ENCODE results near the gene TMEM150B. TPM values are rescaled to one million over a fixed set of nuclear protein-coding genes. Genes with fewer than 3 reads are reported as not detected.

TMEM150B gene
- total and polyA plus RNA-seq, 2 donors (not counting 1 experiment from before 2014, with no cell fraction given): 1.4 TPM; not detected in 1

DNA sequence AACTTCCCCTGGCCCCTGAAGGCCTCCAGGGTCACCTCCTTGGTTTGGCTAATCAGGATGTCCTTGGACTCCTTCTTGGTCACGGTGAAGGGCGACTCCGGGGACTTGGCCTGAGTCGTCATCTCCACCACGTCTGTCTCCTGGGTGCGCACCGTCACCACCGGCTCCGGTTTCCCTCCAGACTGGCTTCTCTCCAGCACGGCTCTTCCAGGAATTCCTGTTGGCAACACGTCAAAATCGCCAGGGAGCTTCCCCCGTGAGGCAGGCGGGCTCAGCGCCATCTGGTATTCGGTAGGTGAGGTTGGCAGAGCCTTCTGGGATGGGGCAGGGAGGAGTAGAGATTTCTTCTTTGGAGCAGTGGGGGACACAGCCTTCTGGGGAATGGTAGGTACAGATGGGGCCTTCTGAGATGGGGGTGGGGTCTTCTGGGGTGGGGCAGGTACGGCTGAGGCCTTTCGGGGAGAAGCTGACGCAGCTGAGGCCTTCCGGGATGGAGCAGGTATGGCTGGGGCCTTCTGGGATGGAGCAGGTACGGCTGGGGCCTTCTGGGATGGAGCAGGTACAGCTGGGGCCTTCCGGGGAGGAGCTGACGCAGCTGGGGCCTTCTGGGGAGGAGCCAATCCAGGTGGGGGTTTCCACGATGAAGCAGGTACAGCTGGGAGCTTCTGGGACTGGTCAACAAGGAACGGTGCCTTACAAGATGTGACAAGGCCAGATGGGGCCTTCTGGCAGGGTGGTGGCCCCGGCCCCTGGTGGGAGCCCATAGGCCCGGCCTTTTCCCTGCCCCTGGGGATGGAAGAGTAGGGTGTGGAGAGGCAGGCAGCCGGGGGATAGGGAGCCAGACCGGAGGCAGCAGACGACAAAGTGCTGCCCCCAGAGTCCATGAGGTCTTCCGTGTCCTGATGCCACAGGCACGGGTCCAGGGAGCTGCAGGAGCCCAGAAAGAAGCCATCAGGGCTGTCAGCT, 34.1 kb upstream of the TMEM150B start:
- Histone ChIP-seq H4K20me1 (ENCODE audit: control insufficient read depth, insufficient read depth, low read length, poor library complexity, severe bottlenecking) (no peaks in the 10 kb centered on the region), H3K4me2 (replicated peaks; ENCODE audit: low read depth, low read length, poor library complexity, severe bottlenecking) (no peak overlapping the region), H3K4me1 (ENCODE audit: control insufficient read depth in 2 of 2, insufficient read depth in 2 of 2, low read length in 2 of 2) (peaks cover 4 to 7% of the 10 kb centered on the region in 2 donors), H3K4me3 (ENCODE audit: control extremely low read depth in 1 of 5, extremely low read depth in 1 of 5, insufficient read depth in 1 of 5, low read depth in 2 of 5, low read length in 4 of 5) (no peak overlapping the region), H3K36me3 (replicated peaks in 1 of 2; ENCODE audit: control extremely low read depth in 1 of 2, control insufficient read depth in 1 of 2, extremely low read depth in 1 of 2, insufficient read depth in 2 of 2, low read length in 1 of 2) (no peaks in the 10 kb centered on the region), H3K9me3 (ENCODE audit: control extremely low read depth in 1 of 3, control insufficient read depth in 2 of 3, insufficient read depth in 1 of 3, low read length in 2 of 3) (peaks cover 0 to 10% (median 0%) of the 10 kb centered on the region in 3 donors), H3K9ac (ENCODE audit: low read length) (no peak overlapping the region), H3K27me3 (replicated peaks in 1 of 4; ENCODE audit: control extremely low read depth in 1 of 4, control insufficient read depth in 3 of 4, insufficient read depth in 4 of 4, low read length in 3 of 4) (peaks cover 0 to 22% (median 9%) of the 10 kb centered on the region in 4 experiments), H3K79me2 (ENCODE audit: control insufficient read depth, insufficient read depth, low read length) (no peaks in the 10 kb centered on the region), H2AFZ (ENCODE audit: insufficient read depth, low read depth, low read length, poor library complexity, severe bottlenecking) (no peak overlapping the region), H3K27ac (ENCODE audit: low read length in 2 of 2) (no peak overlapping the region)
- ATAC-seq (ENCODE audit: low read depth) (no peak), DNase-seq (no peak)
- ChIA-PET POLR2A (no interaction called here), CTCF (no interaction called here)
- WGBS (ENCODE audit: insufficient coverage): 90% methylated on average over 32 of the region's 32 CpGs
- no peak for TF ChIP-seq EZH2 (IDR thresholded peaks at IDR 0.05; ENCODE audit: borderline replicate concordance, insufficient read depth, low read depth, low read length, poor library complexity, severe bottlenecking)
- TF ChIP-seq CTCF (IDR thresholded peaks at IDR 0.05): no peak
- Mint-ChIP-seq H3K27me3 (peaks cover 12% of the 10 kb centered on the region), H3K4me1 (peaks cover 4% of the 10 kb centered on the region), H3K4me3 (no peak overlapping the region), H3K9me3 (ENCODE audit: insufficient read depth) (no peaks in the 10 kb centered on the region), H3K27ac (no peak overlapping the region)
- intact Hi-C loops (cut with micrococcal nuclease): no loop called here

DNA sequence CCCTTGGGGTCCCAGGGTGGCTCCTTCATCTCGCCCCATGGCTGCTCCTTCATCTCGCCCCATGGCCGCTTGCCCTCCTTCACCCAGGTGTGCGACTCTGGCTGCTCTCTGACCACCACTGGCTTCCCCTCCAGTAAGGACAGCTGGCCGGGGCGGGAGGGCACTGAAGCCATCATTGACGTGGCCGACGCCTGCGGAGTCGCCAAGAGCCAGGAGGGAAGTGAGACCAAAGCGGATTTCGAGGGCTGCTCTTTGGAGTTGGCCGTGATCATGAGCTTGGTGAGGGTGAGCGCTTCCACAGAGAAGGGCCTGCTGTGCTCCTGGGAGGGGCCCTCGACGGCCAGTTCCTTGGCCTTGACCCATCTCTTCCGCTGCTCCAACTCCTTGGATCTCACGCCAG, 33.4 kb upstream of the TMEM150B start:
- Mint-ChIP-seq H3K4me1 (peaks cover 9% of the 10 kb centered on the region), H3K27ac (no peak overlapping the region), H3K27me3 (peaks cover 12% of the 10 kb centered on the region), H3K4me3 (no peak overlapping the region), H3K9me3 (ENCODE audit: insufficient read depth) (no peaks in the 10 kb centered on the region)
- Histone ChIP-seq H3K9me3 (ENCODE audit: control extremely low read depth in 1 of 3, control insufficient read depth in 2 of 3, insufficient read depth in 1 of 3, low read length in 2 of 3) (peaks cover 0 to 17% (median 0%) of the 10 kb centered on the region in 3 donors), H3K79me2 (ENCODE audit: control insufficient read depth, insufficient read depth, low read length) (no peaks in the 10 kb centered on the region), H3K9ac (ENCODE audit: low read length) (no peak overlapping the region), H3K4me1 (ENCODE audit: control insufficient read depth in 2 of 2, insufficient read depth in 2 of 2, low read length in 2 of 2) (peaks cover 12 to 14% of the 10 kb centered on the region in 2 donors), H3K36me3 (replicated peaks in 1 of 2; ENCODE audit: control extremely low read depth in 1 of 2, control insufficient read depth in 1 of 2, extremely low read depth in 1 of 2, insufficient read depth in 2 of 2, low read length in 1 of 2) (no peaks in the 10 kb centered on the region), H3K27me3 (replicated peaks in 1 of 4; ENCODE audit: control extremely low read depth in 1 of 4, control insufficient read depth in 3 of 4, insufficient read depth in 4 of 4, low read length in 3 of 4) (peaks cover 0 to 30% (median 11%) of the 10 kb centered on the region in 4 experiments), H2AFZ (ENCODE audit: insufficient read depth, low read depth, low read length, poor library complexity, severe bottlenecking) (no peak overlapping the region), H3K27ac (ENCODE audit: low read length in 2 of 2) (no peak overlapping the region), H3K4me3 (ENCODE audit: control extremely low read depth in 1 of 5, extremely low read depth in 1 of 5, insufficient read depth in 1 of 5, low read depth in 2 of 5, low read length in 4 of 5) (no peak overlapping the region), H4K20me1 (ENCODE audit: control insufficient read depth, insufficient read depth, low read length, poor library complexity, severe bottlenecking) (no peaks in the 10 kb centered on the region), H3K4me2 (replicated peaks; ENCODE audit: low read depth, low read length, poor library complexity, severe bottlenecking) (no peak overlapping the region)
- no peak for DNase-seq
- ChIA-PET CTCF (no interaction called here), POLR2A (interaction anchor here (0.7 kb wide), 1 partner anchor 198 kb away, joined by 4 read pairs; no protein-coding TSS in a partner anchor)
- ATAC-seq (ENCODE audit: low read depth): no peak
- intact Hi-C loops (cut with micrococcal nuclease): no loop called here
- TF ChIP-seq EZH2 (IDR thresholded peaks at IDR 0.05; ENCODE audit: borderline replicate concordance, insufficient read depth, low read depth, low read length, poor library complexity, severe bottlenecking) (no peak), CTCF (IDR thresholded peaks at IDR 0.05) (no peak)
- 93% methylated on average over 16 of the region's 19 CpGs for WGBS (ENCODE audit: insufficient coverage)
